Cardiac muscle cell (in vitro differentiated cells and primary cell): Measurements from ENCODE around the gene PM20D2. TPM values are rescaled to one million over a fixed set of nuclear protein-coding genes. Genes with fewer than 3 reads are reported as not detected.
"Not testable (repeated sequence)": the region's sequence is repeated elsewhere in the genome, so short reads cannot be mapped to it uniquely, and the experiment has no call there.

Experiments
- DNase-seq, 2 donors: peaks; one replicate each; pipeline versions ENCODE4 v3.0.0 to v3.0.0-alpha.2; 2010 to 2017; ENCODE audit warnings: low read depth in 1 of 2, low spot score in 1 of 2
- H3K27ac ChIP-seq: fragments of 200-600 bp; sonication (generic); 2 replicates; pipeline ENCODE4 v1.5.1; 2016
- H3K27me3 ChIP-seq: fragments of 200-600 bp; sonication (generic); 2 replicates; pipeline ENCODE4 v1.6.0; 2016; ENCODE audit warnings: control low read depth
- H3K36me3 ChIP-seq: fragments of 200-600 bp; sonication (generic); 2 replicates; pipeline ENCODE4 v1.5.1; 2016; ENCODE audit warnings: control low read depth
- H3K4me1 ChIP-seq: fragments of 200-600 bp; sonication (generic); 2 replicates; pipeline ENCODE4 v1.8.1; 2017; ENCODE audit warnings: low read depth, mild to moderate bottlenecking, mixed run types
- H3K4me3 ChIP-seq: fragments of 200-600 bp; sonication (generic); 2 replicates; pipeline ENCODE4 v1.5.1; 2016; ENCODE audit warnings: mild to moderate bottlenecking
- H3K9me3 ChIP-seq: fragments of 200-600 bp; sonication (generic); 2 replicates; pipeline ENCODE4 v1.5.1; 2017; ENCODE audit warnings: low read depth, mild to moderate bottlenecking, control low read depth
- polyA plus RNA-seq: library from polyadenylated mRNA; unstranded; fragments of >200 nt; fragmentation: Nextera tagmentation; extraction: Ambion mirVana; gene quantifications from 2 replicates; pipeline ENCODE4 v1.2.1, GENCODE V29; 2016
- total RNA-seq: library from RNA; depleted of rRNA; stranded (reverse); fragments of >200 nt; gene quantifications from 2 replicates; pipeline ENCODE4 v1.2.3, GENCODE V29; 2016
- TF ChIP-seq, protein P1 (sequence below): IDR thresholded peaks from 2 replicates; pipeline ENCODE4 v1.5.1; 2012; ENCODE audit warnings: low read depth, mild to moderate bottlenecking, low read length

The PM20D2 gene
- total and polyA plus RNA-seq, 2 experiments from 2014 or later = 10.6 to 11.4 TPM

DNA sequence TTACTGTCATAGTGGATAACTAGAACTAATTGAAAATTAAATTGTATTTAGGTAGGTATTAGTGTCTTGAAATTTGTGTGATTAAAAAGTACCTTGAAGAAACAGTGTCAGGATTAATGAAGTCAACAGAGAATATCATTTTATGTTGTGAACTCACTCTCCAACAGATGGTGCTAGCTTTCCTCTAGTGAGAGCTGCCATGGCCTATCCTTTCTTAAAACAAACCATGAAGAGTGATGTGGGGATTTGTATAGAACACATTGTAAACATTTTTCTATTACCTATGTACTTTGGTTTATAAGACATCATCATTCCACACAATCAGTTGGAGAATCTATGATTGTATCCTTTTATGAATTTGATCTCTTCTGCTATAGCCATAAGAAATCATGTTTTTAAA, 23.2 kb upstream of the PM20D2 start:
- Histone ChIP-seq H3K4me1 (no peaks in the 10 kb centered on the region), H3K9me3 (no peaks in the 10 kb centered on the region), H3K4me3 (no peak overlapping the region), H3K27ac (no peak overlapping the region), H3K27me3 (no peaks in the 10 kb centered on the region), H3K36me3 (no peaks in the 10 kb centered on the region)
- TF ChIP-seq, protein P1, sequence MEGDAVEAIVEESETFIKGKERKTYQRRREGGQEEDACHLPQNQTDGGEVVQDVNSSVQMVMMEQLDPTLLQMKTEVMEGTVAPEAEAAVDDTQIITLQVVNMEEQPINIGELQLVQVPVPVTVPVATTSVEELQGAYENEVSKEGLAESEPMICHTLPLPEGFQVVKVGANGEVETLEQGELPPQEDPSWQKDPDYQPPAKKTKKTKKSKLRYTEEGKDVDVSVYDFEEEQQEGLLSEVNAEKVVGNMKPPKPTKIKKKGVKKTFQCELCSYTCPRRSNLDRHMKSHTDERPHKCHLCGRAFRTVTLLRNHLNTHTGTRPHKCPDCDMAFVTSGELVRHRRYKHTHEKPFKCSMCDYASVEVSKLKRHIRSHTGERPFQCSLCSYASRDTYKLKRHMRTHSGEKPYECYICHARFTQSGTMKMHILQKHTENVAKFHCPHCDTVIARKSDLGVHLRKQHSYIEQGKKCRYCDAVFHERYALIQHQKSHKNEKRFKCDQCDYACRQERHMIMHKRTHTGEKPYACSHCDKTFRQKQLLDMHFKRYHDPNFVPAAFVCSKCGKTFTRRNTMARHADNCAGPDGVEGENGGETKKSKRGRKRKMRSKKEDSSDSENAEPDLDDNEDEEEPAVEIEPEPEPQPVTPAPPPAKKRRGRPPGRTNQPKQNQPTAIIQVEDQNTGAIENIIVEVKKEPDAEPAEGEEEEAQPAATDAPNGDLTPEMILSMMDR = peak; percentile 59
- peak; percentile 53 to 57 for DNase-seq

DNA sequence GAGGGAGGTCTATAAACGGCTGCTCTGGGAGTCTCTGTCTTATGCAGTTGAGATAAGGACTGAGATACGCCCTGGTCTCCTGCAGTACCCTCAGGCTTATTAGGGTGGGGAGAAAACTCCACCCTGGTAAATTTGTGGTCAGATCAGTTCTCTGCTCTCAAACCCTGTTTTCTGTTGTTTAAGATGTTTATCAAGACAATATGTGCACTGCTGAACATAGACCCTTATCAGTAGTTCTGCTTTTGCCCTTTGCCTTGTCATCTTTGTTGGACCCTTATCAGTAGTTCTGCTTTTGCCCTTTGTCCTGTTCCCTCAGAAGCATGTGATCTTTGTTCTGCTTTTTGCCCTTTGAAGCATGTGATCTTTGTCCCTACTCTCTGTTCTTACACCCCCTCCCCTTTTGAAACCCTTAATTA, 17.6 kb upstream of the PM20D2 start:
- not testable (repeated sequence) for H3K27ac ChIP-seq, H3K27me3 ChIP-seq, H3K36me3 ChIP-seq, H3K4me1 ChIP-seq, DNase-seq, H3K9me3 ChIP-seq, H3K4me3 ChIP-seq

DNA sequence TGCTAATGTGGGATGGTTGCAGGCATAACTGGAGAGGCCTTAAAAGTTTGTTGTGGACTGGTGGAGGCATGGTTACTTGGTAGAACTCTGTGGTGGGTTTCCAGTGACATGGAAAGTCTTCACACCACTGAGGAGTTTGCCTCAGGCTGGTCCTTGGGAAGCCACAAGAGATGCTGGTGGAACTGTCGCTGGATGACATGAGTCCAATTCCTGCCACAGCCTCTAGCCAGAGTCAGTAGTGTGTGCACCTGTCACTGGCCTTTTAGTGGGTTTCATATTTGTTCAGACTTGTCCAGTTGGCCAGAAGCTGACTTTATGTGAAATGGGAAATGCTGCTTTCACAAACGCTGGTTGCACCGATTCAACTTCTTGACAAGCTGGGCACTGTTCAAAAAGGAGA, 14.3 kb upstream of the PM20D2 start:
- H3K27me3 ChIP-seq = peaks cover 5% of the 10 kb centered on the region
- no peak overlapping the region for H3K27ac ChIP-seq
- no peak overlapping the region for H3K4me3 ChIP-seq
- TF ChIP-seq, protein P1 = no peak
- no peaks in the 10 kb centered on the region for H3K4me1 ChIP-seq
- no peak for DNase-seq
- no peaks in the 10 kb centered on the region for H3K36me3 ChIP-seq
- H3K9me3 ChIP-seq = no peaks in the 10 kb centered on the region

DNA sequence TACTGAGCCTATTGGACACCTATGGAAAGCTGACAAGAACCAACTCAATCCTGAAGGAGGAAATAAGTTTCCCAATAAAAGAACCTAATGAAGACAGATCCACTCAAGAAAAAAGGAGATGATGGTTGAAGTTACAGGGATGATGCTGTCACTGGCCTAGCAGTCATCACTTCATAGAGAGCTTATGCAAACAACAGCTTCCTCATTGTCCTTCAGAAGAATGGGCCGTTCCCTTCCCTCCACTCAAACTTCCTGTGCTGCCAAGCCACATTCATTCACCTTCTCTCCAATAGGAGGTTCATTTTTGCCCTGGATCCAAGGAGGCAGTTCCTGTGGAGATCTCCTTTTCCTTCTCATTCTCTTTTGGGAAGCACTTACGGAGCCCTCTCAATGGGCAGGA, 13.8 kb upstream of the PM20D2 start:
- Histone ChIP-seq H3K27me3 (peaks cover 5% of the 10 kb centered on the region), H3K4me1 (no peaks in the 10 kb centered on the region), H3K36me3 (no peaks in the 10 kb centered on the region), H3K9me3 (no peaks in the 10 kb centered on the region), H3K27ac (no peak overlapping the region), H3K4me3 (no peak overlapping the region)
- no peak for DNase-seq
- TF ChIP-seq, protein P1 = no peak

DNA sequence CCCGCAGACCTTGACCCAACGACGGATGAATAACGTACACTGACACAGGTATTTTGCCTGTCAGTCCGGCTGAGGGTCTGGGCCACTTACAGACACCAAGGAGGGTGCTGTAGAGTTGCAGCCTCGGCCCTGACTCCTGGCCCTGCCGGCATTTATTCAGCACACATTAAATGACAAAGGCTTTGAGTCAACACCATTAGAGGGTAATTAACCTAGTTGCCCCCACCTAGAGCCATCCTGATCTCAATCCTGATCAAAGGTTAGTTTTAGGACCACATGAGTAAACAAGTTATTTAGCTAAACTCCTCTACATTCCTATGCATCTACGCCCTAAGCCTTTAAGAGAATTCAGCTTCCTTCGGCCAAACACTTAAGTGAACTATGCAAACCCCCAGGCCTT, 11.9 kb upstream of the PM20D2 start:
- Histone ChIP-seq H3K4me3 (no peak overlapping the region), H3K27ac (no peak overlapping the region), H3K36me3 (no peaks in the 10 kb centered on the region), H3K4me1 (no peaks in the 10 kb centered on the region), H3K9me3 (no peaks in the 10 kb centered on the region), H3K27me3 (peaks cover 5% of the 10 kb centered on the region)
- DNase-seq = no peak
- TF ChIP-seq, protein P1 = no peak

DNA sequence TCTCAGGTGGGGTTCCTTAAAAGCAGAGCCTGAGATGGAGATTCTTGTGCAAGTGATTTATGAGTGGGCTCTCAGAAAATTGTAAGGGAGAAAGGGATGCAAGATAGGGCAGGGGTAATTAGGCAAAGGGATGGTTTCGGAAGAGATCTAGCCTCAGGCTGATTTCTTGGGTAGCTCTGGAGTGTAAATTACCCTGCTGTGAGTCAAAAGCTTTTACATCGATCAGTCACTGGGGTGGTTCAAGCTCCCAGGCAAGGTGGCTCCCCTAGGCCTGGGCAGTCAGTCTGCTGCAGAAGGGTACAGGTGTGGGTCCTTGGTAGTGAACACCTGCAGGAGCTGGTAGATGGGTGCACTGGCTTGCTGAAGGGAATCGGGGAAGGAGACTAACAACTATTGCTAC, 11.1 kb upstream of the PM20D2 start:
- Histone ChIP-seq H3K4me1 (no peaks in the 10 kb centered on the region), H3K9me3 (no peaks in the 10 kb centered on the region), H3K27me3 (peaks cover 5% of the 10 kb centered on the region), H3K36me3 (no peaks in the 10 kb centered on the region), H3K27ac (no peak overlapping the region), H3K4me3 (no peak overlapping the region)
- DNase-seq = no peak
- TF ChIP-seq, protein P1 = no peak
